Vagina (tissue), 2 donors: Measurements from ENCODE around the gene DTX4.

ENCODE experiments used
- POLR2A ChIP-seq, 2 donors: fragments of 450-650 bp; IDR thresholded peaks; one replicate each; pipeline ENCODE4 v1.6.1; 2017; ENCODE audit warnings: antibody characterized with exemption in 2 of 2, mild to moderate bottlenecking in 2 of 2, moderate library complexity in 2 of 2
- POLR2AphosphoS5 ChIP-seq, 2 donors: sonication (generic); formaldehyde crosslinking; IDR thresholded peaks; one replicate each; pipeline ENCODE4 v1.9.0; 2017; ENCODE audit warnings: antibody characterized with exemption in 2 of 2, mild to moderate bottlenecking in 2 of 2, low read depth in 1 of 2; ENCODE audit not compliant: insufficient read depth in 1 of 2
- TF ChIP-seq, protein P1 (sequence below), 3 experiments: fragments of 450-650 bp in 2 of 3; fragments of 200-600 bp in 1 of 3; sonication (generic) in 1 of 3; IDR thresholded peaks; one replicate each; pipeline ENCODE4 v1.5.1; 2017 to 2019; ENCODE audit warnings: antibody characterized with exemption in 3 of 3, mild to moderate bottlenecking in 2 of 3, moderate library complexity in 2 of 3

- no peak for TF ChIP-seq POLR2AphosphoS5 (IDR thresholded peaks at IDR 0.05; ENCODE audit: insufficient read depth in 1 of 2, low read depth in 1 of 2)
- TF ChIP-seq, protein P1, sequence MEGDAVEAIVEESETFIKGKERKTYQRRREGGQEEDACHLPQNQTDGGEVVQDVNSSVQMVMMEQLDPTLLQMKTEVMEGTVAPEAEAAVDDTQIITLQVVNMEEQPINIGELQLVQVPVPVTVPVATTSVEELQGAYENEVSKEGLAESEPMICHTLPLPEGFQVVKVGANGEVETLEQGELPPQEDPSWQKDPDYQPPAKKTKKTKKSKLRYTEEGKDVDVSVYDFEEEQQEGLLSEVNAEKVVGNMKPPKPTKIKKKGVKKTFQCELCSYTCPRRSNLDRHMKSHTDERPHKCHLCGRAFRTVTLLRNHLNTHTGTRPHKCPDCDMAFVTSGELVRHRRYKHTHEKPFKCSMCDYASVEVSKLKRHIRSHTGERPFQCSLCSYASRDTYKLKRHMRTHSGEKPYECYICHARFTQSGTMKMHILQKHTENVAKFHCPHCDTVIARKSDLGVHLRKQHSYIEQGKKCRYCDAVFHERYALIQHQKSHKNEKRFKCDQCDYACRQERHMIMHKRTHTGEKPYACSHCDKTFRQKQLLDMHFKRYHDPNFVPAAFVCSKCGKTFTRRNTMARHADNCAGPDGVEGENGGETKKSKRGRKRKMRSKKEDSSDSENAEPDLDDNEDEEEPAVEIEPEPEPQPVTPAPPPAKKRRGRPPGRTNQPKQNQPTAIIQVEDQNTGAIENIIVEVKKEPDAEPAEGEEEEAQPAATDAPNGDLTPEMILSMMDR (IDR thresholded peaks at IDR 0.05): no peak
- no peak for TF ChIP-seq POLR2A (IDR thresholded peaks at IDR 0.05)
Observed at GRCh38 chr11:59197991-59198390, 26.1 kb downstream of the DTX4 start.
